Stimulated activated memory B cell treated with anti-CD40 and anti-IgM and Interleukin-4, amounts not matched to agents 10 μg/mL and 1 μg/mL and 100 μg/mL, for 72 hours (primary cell): ENCODE data around the gene HOXB4.

ENCODE experiments used
- ATAC-seq: fragments of 150-1000 bp; cut with Tn5 transposase; 2 replicates; pipeline ENCODE4 v1.10.0; 2021
- H3K27ac Mint-ChIP-seq: one replicate; pipeline ENCODE4 v1.8.0; 2022; ENCODE audit warnings: mild to moderate bottlenecking, mixed read lengths
- H3K27me3 Mint-ChIP-seq: one replicate; pipeline ENCODE4 v1.8.0; 2022; ENCODE audit warnings: mixed read lengths
- H3K36me3 Mint-ChIP-seq: one replicate; pipeline ENCODE4 v1.8.0; 2022; ENCODE audit warnings: mixed read lengths
- H3K4me1 Mint-ChIP-seq: one replicate; pipeline ENCODE4 v1.8.0; 2022; ENCODE audit warnings: mixed read lengths
- H3K4me3 Mint-ChIP-seq: one replicate; pipeline ENCODE4 v1.8.0; 2022; ENCODE audit warnings: mild to moderate bottlenecking, moderate library complexity, mixed read lengths
- H3K9me3 Mint-ChIP-seq: one replicate; pipeline ENCODE4 v1.8.0; 2022; ENCODE audit warnings: mixed read lengths

The HOXB4 gene

GRCh38 chr17:48546924-48547807 is 31.0 kb downstream of the HOXB4 start:
- H3K9me3 Mint-ChIP-seq: no peaks in the 10 kb centered on the region

GRCh38 chr17:48546137-48546923 is 31.8 kb downstream of the HOXB4 start:
- Mint-ChIP-seq H3K4me3 (no peak overlapping the region), H3K27ac (no peak overlapping the region), H3K4me1 (peaks cover 28% of the 10 kb centered on the region), H3K36me3 (no peaks in the 10 kb centered on the region), H3K27me3 (peaks cover 56% of the 10 kb centered on the region), H3K9me3 (no peaks in the 10 kb centered on the region)
- no peak for ATAC-seq

More at GRCh38 chr17:48546924-48547807, 31.0 kb downstream of the HOXB4 start:
- Mint-ChIP-seq H3K27me3 (peaks cover 56% of the 10 kb centered on the region), H3K4me3 (no peak overlapping the region), H3K27ac (no peak overlapping the region), H3K36me3 (no peaks in the 10 kb centered on the region), H3K4me1 (peaks cover 20% of the 10 kb centered on the region)
- no peak for ATAC-seq

GRCh38 chr17:48545539-48545938 is 32.6 kb downstream of the HOXB4 start:
- Mint-ChIP-seq H3K36me3 (no peaks in the 10 kb centered on the region), H3K9me3 (no peaks in the 10 kb centered on the region), H3K4me3 (no peak overlapping the region), H3K27ac (no peak overlapping the region), H3K27me3 (peaks cover 64% of the 10 kb centered on the region), H3K4me1 (peaks cover 34% of the 10 kb centered on the region)
- ATAC-seq: no peak

GRCh38 chr17:48545022-48545375 is 33.2 kb downstream of the HOXB4 start, which contains the start of gene HOXB2:
Gene HOXB2, minus strand, starts transcription at chr17:48545109. Its CDS starts 198 bp downstream, at chr17:48544911.
- no peaks in the 10 kb centered on the region for H3K9me3 Mint-ChIP-seq
- H3K27ac Mint-ChIP-seq: no peak within 1 kb of the TSS
- H3K36me3 Mint-ChIP-seq: no peaks in the 10 kb centered on the region
- H3K4me3 Mint-ChIP-seq: peak within 1 kb of the TSS; percentile 75
- peaks cover 34% of the 10 kb centered on the region for H3K4me1 Mint-ChIP-seq
- peaks cover 70% of the 10 kb centered on the region for H3K27me3 Mint-ChIP-seq
- no peak for ATAC-seq

- no peak for ATAC-seq
- Mint-ChIP-seq H3K27ac (no peak overlapping the region), H3K4me1 (peaks cover 34% of the 10 kb centered on the region), H3K27me3 (peaks cover 75% of the 10 kb centered on the region), H3K4me3 (peak overlapping the region; percentile 75), H3K9me3 (no peaks in the 10 kb centered on the region), H3K36me3 (no peaks in the 10 kb centered on the region)
These were observed 33.7 kb downstream of the HOXB4 start for GRCh38 chr17:48544349-48545021.

- Mint-ChIP-seq H3K27me3 (peaks cover 79% of the 10 kb centered on the region), H3K36me3 (no peaks in the 10 kb centered on the region), H3K27ac (no peak overlapping the region), H3K4me3 (peak overlapping the region; percentile 75), H3K4me1 (peaks cover 34% of the 10 kb centered on the region), H3K9me3 (no peaks in the 10 kb centered on the region)
- ATAC-seq: no peak
These were observed 34.2 kb downstream of the HOXB4 start for GRCh38 chr17:48543854-48544348.

GRCh38 chr17:48543107-48543853 is 34.9 kb downstream of the HOXB4 start:
- Mint-ChIP-seq H3K27me3 (peaks cover 79% of the 10 kb centered on the region), H3K36me3 (no peaks in the 10 kb centered on the region), H3K4me3 (peak overlapping the region; percentile 88), H3K27ac (no peak overlapping the region), H3K9me3 (no peaks in the 10 kb centered on the region), H3K4me1 (peaks cover 34% of the 10 kb centered on the region)
- peak; percentile 58 for ATAC-seq

GRCh38 chr17:48542698-48543106 is 35.4 kb downstream of the HOXB4 start:
- ATAC-seq: no peak
- Mint-ChIP-seq H3K4me3 (peak overlapping the region; percentile 88), H3K36me3 (no peaks in the 10 kb centered on the region), H3K9me3 (no peaks in the 10 kb centered on the region), H3K27ac (peak overlapping the region; percentile 87), H3K4me1 (peaks cover 34% of the 10 kb centered on the region), H3K27me3 (peaks cover 82% of the 10 kb centered on the region)

GRCh38 chr17:48542114-48542656 is 36.0 kb downstream of the HOXB4 start:
- ATAC-seq: no peak
- H3K36me3 Mint-ChIP-seq: no peaks in the 10 kb centered on the region
- H3K27ac Mint-ChIP-seq: peak overlapping the region; percentile 87
- peak overlapping the region; percentile 80 for H3K4me3 Mint-ChIP-seq
- peaks cover 88% of the 10 kb centered on the region for H3K27me3 Mint-ChIP-seq
- peaks cover 34% of the 10 kb centered on the region for H3K4me1 Mint-ChIP-seq
- H3K9me3 Mint-ChIP-seq: no peaks in the 10 kb centered on the region

GRCh38 chr17:48541577-48542113 is 36.5 kb downstream of the HOXB4 start:
- Mint-ChIP-seq H3K9me3 (no peaks in the 10 kb centered on the region), H3K27ac (peak overlapping the region; percentile 87), H3K36me3 (no peaks in the 10 kb centered on the region), H3K4me3 (peak overlapping the region; percentile 80), H3K27me3 (peaks cover 90% of the 10 kb centered on the region), H3K4me1 (peaks cover 34% of the 10 kb centered on the region)
- ATAC-seq: no peak

GRCh38 chr17:48541036-48541576 is 37.0 kb downstream of the HOXB4 start:
- Mint-ChIP-seq H3K27ac (peak overlapping the region; percentile 87), H3K27me3 (peaks cover 90% of the 10 kb centered on the region), H3K4me1 (peaks cover 34% of the 10 kb centered on the region)

GRCh38 chr17:48540213-48540612 is 37.9 kb downstream of the HOXB4 start:
- Mint-ChIP-seq H3K27me3 (peaks cover 85% of the 10 kb centered on the region), H3K9me3 (no peaks in the 10 kb centered on the region), H3K4me1 (peaks cover 34% of the 10 kb centered on the region), H3K4me3 (no peak overlapping the region), H3K27ac (no peak overlapping the region), H3K36me3 (no peaks in the 10 kb centered on the region)
- ATAC-seq: no peak

More at GRCh38 chr17:48541036-48541576, 37.0 kb downstream of the HOXB4 start:
- Mint-ChIP-seq H3K4me3 (peak overlapping the region; percentile 80), H3K36me3 (no peaks in the 10 kb centered on the region), H3K9me3 (no peaks in the 10 kb centered on the region)
- no peak for ATAC-seq

- no peak overlapping the region for H3K27ac Mint-ChIP-seq
- no peaks in the 10 kb centered on the region for H3K36me3 Mint-ChIP-seq
- peaks cover 74% of the 10 kb centered on the region for H3K27me3 Mint-ChIP-seq
- H3K4me3 Mint-ChIP-seq: no peak overlapping the region
- H3K9me3 Mint-ChIP-seq: no peaks in the 10 kb centered on the region
- H3K4me1 Mint-ChIP-seq: peaks cover 32% of the 10 kb centered on the region
- no peak for ATAC-seq
These were observed 39.0 kb downstream of the HOXB4 start for GRCh38 chr17:48539177-48539576.

- Mint-ChIP-seq H3K9me3 (no peaks in the 10 kb centered on the region), H3K27me3 (peaks cover 56% of the 10 kb centered on the region), H3K4me3 (no peak overlapping the region), H3K36me3 (no peaks in the 10 kb centered on the region), H3K4me1 (peaks cover 15% of the 10 kb centered on the region), H3K27ac (no peak overlapping the region)
- no peak for ATAC-seq
These were observed 40.8 kb downstream of the HOXB4 start for GRCh38 chr17:48537316-48537715.
